Ramos (cell line): Measurements from ENCODE around the gene TOR4A.

Experiments used
- in situ Hi-C: fragments of 300-500 bp; cut with MboI; formaldehyde crosslinking; loops from one replicate; pipeline ENCODE4 v1.14.3; 2022; ENCODE audit warnings: low sequenced_read_pairs; ENCODE audit not compliant: unreplicated experiment

Gene TOR4A

GRCh38 chr9:137281345-137282116, 4.0 kb downstream of the TOR4A start:
- in situ Hi-C loops, result no loop called here

GRCh38 chr9:137286975-137287383, 9.5 kb downstream of the TOR4A start:
- in situ Hi-C loops, result no loop called here

- in situ Hi-C loops, result loop anchor here (5.0 to 10.0 kb wide), 2 partner anchors 154 to 232 kb away; no protein-coding TSS in a partner anchor
Observed at GRCh38 chr9:137293094-137293481, 15.6 kb downstream of the TOR4A start.

- in situ Hi-C loops, result loop anchor here (5.0 to 10.0 kb wide), 2 partner anchors 154 to 231 kb away; no protein-coding TSS in a partner anchor
Observed at GRCh38 chr9:137293482-137294090, 16.1 kb downstream of the TOR4A start.

- in situ Hi-C loops, result loop anchor here (5.0 to 10.0 kb wide), 2 partner anchors 153 to 231 kb away; no protein-coding TSS in a partner anchor
Observed at GRCh38 chr9:137294091-137294680, 16.7 kb downstream of the TOR4A start.

- in situ Hi-C loops, result loop anchor here (5.0 to 10.0 kb wide), 2 partner anchors 153 to 230 kb away; no protein-coding TSS in a partner anchor
Observed at GRCh38 chr9:137294681-137295237, 17.2 kb downstream of the TOR4A start.

- in situ Hi-C loops, result loop anchor here (10.0 kb wide), 1 partner anchor 229 kb away; no protein-coding TSS in a partner anchor
Observed at GRCh38 chr9:137295238-137295811, 17.8 kb downstream of the TOR4A start.

GRCh38 chr9:137295849-137296669, 18.5 kb downstream of the TOR4A start:
- in situ Hi-C loops, result loop anchor here (10.0 kb wide), 1 partner anchor 229 kb away; no protein-coding TSS in a partner anchor

GRCh38 chr9:137296670-137297664, 19.4 kb downstream of the TOR4A start:
- in situ Hi-C loops, result loop anchor here (10.0 kb wide), 1 partner anchor 228 kb away; no protein-coding TSS in a partner anchor

- in situ Hi-C loops, result loop anchor here (10.0 kb wide), 1 partner anchor 227 kb away; no protein-coding TSS in a partner anchor
Observed at GRCh38 chr9:137297966-137298365, 20.4 kb downstream of the TOR4A start.

- in situ Hi-C loops, result loop anchor here (10.0 kb wide), 1 partner anchor 226 kb away; no protein-coding TSS in a partner anchor
Observed at GRCh38 chr9:137298401-137299202, 21.1 kb downstream of the TOR4A start.

- in situ Hi-C loops, result loop anchor here (10.0 kb wide), 1 partner anchor 226 kb away; no protein-coding TSS in a partner anchor
Observed at GRCh38 chr9:137299203-137299565, 21.7 kb downstream of the TOR4A start.

GRCh38 chr9:137299938-137300337, 22.4 kb downstream of the TOR4A start:
- in situ Hi-C loops, result loop anchor here (10.0 kb wide), 1 partner anchor 225 kb away; no protein-coding TSS in a partner anchor

GRCh38 chr9:137300567-137301080, 23.1 kb downstream of the TOR4A start:
- in situ Hi-C loops, result no loop called here

- in situ Hi-C loops, result no loop called here
Observed at GRCh38 chr9:137301081-137301947, 23.8 kb downstream of the TOR4A start.

GRCh38 chr9:137302118-137302448, 24.6 kb downstream of the TOR4A start, which contains the start of gene NRARP:
NRARP (minus strand) TSS chr9:137302271; CDS start chr9:137301928, 343 bp downstream.
- in situ Hi-C loops, result no loop called here
